Measurements from ENCODE around the gene FHIT. TPM values are rescaled to one million over a fixed set of nuclear protein-coding genes. Genes with fewer than 3 reads are reported as not detected.
A peak's percentile ranks its signal among the peaks of the same experiment; 100 is the strongest.

The FHIT gene
- total RNA-seq, 4 donors from 2014 or later, result 3.5 to 17.0 (median 16.7) TPM

DNA sequence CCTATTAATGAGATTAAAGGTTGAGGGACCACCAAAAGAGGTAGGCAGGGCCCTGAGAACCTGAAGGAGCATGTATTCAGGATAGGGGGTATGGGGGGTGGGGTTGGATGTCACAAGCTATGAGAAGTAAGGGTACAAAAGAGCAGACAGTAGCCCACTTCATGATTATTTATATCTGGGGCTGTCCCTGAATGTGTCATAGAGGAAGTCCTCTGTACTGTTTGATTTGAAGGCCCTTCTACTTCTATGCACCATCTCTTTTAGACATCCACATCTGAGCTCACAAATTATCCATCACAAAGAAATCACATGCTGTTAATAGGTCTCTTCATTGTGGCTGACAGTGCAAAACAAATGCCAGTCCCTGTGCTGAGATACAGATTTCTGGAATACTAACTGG, 68.6 kb downstream of the FHIT start:
- Histone ChIP-seq H3K27ac (no peak overlapping the region), H3K9me3 (no peaks in the 10 kb centered on the region), H3K36me3 (no peaks in the 10 kb centered on the region), H3K4me3 (no peak overlapping the region), H3K27me3 (no peaks in the 10 kb centered on the region), H3K4me1 (no peaks in the 10 kb centered on the region)
- TF ChIP-seq, protein P1, sequence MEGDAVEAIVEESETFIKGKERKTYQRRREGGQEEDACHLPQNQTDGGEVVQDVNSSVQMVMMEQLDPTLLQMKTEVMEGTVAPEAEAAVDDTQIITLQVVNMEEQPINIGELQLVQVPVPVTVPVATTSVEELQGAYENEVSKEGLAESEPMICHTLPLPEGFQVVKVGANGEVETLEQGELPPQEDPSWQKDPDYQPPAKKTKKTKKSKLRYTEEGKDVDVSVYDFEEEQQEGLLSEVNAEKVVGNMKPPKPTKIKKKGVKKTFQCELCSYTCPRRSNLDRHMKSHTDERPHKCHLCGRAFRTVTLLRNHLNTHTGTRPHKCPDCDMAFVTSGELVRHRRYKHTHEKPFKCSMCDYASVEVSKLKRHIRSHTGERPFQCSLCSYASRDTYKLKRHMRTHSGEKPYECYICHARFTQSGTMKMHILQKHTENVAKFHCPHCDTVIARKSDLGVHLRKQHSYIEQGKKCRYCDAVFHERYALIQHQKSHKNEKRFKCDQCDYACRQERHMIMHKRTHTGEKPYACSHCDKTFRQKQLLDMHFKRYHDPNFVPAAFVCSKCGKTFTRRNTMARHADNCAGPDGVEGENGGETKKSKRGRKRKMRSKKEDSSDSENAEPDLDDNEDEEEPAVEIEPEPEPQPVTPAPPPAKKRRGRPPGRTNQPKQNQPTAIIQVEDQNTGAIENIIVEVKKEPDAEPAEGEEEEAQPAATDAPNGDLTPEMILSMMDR (IDR thresholded peaks at IDR 0.05), result no peak
- no peak for TF ChIP-seq POLR2A (IDR thresholded peaks at IDR 0.05)
- DNase-seq, result no peak

DNA sequence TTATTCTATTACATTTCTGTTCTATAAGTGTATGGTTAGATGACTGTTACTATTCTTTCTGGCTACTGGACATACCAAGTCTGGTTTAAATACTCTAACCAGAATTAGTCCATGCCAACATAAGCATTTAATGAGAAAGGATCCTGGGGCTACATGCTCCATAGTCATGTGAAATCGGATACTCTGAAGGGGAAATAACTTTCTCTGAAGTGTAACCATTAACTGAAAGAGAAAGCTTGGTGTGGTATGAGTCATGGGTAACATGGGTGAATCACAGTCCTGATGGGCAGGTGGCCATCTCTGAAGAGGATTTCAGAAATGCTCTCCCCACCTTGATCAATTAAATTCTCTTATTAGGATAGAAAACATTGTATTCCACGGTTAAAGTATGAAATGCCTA, 69.4 kb downstream of the FHIT start:
- no peaks in the 10 kb centered on the region for H3K27me3 ChIP-seq
- TF ChIP-seq POLR2A (IDR thresholded peaks at IDR 0.05), result no peak
- TF ChIP-seq, protein P1 (IDR thresholded peaks at IDR 0.05), result no peak
- DNase-seq, result peak in 1 of 3 donors; percentile 63
- no peak overlapping the region for H3K4me3 ChIP-seq
- H3K4me1 ChIP-seq, result no peaks in the 10 kb centered on the region
- H3K27ac ChIP-seq, result no peak overlapping the region
- H3K9me3 ChIP-seq, result no peaks in the 10 kb centered on the region
- H3K36me3 ChIP-seq, result no peaks in the 10 kb centered on the region

DNA sequence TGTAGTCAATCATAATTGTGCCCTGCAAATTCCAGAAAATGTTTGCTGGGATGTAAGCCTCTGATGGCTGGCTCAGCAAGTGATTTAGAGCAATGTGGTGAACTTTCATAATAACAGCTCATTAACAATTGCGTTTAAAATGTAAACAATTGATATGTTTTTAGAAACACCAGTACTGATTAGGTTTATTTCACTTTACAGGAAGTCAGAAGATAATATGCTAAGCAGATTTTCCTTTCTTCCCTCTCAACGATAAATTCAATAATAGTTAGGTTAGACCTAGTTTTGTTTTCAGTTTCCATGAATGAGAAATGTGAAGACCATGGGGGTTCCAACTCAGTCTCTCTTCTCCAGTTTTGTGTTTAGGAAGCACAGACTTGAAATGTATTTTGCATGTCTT, 71.0 kb downstream of the FHIT start:
- DNase-seq, result no peak
- Histone ChIP-seq H3K4me3 (no peak overlapping the region), H3K9me3 (no peaks in the 10 kb centered on the region), H3K4me1 (no peaks in the 10 kb centered on the region), H3K27me3 (no peaks in the 10 kb centered on the region), H3K27ac (no peak overlapping the region), H3K36me3 (no peaks in the 10 kb centered on the region)
- TF ChIP-seq, protein P1 (IDR thresholded peaks at IDR 0.05), result no peak
- no peak for TF ChIP-seq POLR2A (IDR thresholded peaks at IDR 0.05)

DNA sequence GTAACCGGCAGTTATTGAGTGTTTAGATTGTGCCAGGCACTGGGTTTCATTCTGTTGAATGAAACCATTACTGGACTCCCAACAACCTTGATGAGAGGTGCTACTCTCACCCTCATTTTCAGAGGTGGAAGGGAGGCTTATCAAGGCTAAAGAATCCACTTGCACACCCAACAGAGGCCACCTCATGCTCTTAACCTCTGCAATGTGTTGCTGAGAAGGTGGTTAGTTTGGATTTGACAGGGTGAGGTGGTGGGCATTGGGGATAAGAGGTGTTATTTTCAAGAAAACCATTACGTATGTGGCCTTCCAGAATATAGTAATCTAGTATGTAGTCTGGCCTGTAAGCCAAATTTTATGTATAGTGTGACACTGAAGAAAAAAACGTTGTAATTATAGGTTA, 73.1 kb downstream of the FHIT start:
- no peaks in the 10 kb centered on the region for H3K36me3 ChIP-seq
- H3K9me3 ChIP-seq, result no peaks in the 10 kb centered on the region
- H3K27me3 ChIP-seq, result no peaks in the 10 kb centered on the region
- H3K4me3 ChIP-seq, result no peak overlapping the region
- no peak for TF ChIP-seq POLR2A (IDR thresholded peaks at IDR 0.05)
- TF ChIP-seq, protein P1 (IDR thresholded peaks at IDR 0.05), result no peak
- H3K27ac ChIP-seq, result no peak overlapping the region
- no peak for DNase-seq
- H3K4me1 ChIP-seq, result no peaks in the 10 kb centered on the region

DNA sequence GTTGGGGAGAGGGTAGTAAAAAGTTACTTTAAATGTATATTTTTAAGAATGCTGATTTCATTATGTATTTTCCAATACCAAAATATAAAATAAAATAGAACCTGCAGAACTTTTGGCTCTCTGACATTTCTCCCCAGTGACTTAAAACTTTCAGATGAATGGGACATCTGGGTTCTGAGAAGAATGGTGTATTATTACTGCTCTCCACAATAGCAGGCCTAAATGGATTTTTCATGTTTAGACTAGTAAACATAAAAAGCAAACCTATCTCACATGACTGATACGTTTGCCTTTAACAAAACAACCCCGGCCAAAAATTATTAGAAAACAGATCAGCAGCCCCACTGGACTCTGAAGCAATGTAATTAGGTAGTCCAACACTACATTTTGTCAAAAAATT, 73.8 kb downstream of the FHIT start:
- no peak for DNase-seq
- Histone ChIP-seq H3K9me3 (no peaks in the 10 kb centered on the region), H3K27me3 (no peaks in the 10 kb centered on the region), H3K27ac (no peak overlapping the region), H3K36me3 (no peaks in the 10 kb centered on the region), H3K4me1 (no peaks in the 10 kb centered on the region), H3K4me3 (no peak overlapping the region)
- TF ChIP-seq, protein P1 (IDR thresholded peaks at IDR 0.05), result no peak
- no peak for TF ChIP-seq POLR2A (IDR thresholded peaks at IDR 0.05)

DNA sequence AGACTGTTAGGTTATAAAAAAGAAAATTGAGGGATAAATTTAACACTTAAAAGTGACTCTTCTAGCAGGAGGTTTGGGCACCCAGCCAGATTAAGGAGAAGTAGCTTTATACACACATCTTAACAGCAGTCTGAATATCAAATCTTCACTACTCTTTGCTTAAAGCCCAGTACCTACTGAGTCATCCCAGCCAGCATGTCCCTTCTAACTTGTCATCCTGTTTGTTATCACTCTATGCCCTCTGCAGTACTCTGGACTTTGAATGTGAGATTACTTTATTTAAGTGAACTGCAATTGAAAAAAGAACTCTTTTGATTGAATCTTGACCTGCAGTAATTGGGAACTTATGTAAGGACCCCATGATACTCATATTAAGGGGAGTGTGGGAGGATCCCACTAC, 77.6 kb downstream of the FHIT start:
- no peaks in the 10 kb centered on the region for H3K4me1 ChIP-seq
- H3K36me3 ChIP-seq, result no peaks in the 10 kb centered on the region
- no peaks in the 10 kb centered on the region for H3K27me3 ChIP-seq
- DNase-seq, result peak in 1 of 3 donors; percentile 47
- H3K9me3 ChIP-seq, result no peaks in the 10 kb centered on the region
- no peak for TF ChIP-seq POLR2A (IDR thresholded peaks at IDR 0.05)
- TF ChIP-seq, protein P1 (IDR thresholded peaks at IDR 0.05), result no peak
- H3K4me3 ChIP-seq, result no peak overlapping the region
- no peak overlapping the region for H3K27ac ChIP-seq

All from Peyer's patch (tissue), 4 donors.